Skin of body (tissue), 2 donors: ENCODE data around the gene C1QC. TPM values are rescaled to one million over a fixed set of nuclear protein-coding genes. Genes with fewer than 3 reads are reported as not detected.

Source experiments
- DNase-seq: peaks from one replicate; lab custom pipeline; 2025; lab: John Stamatoyannopoulos, UW
- total RNA-seq: library from RNA; depleted of rRNA; stranded (reverse); fragments of >200 nt; gene quantifications from one replicate; pipeline ENCODE4 v1.2.3, GENCODE V29; 2014

Gene C1QC
- 24.7 TPM for total RNA-seq

- no peak for DNase-seq
Measured at GRCh38 chr1:22643381-22643780, at the start of gene C1QC. C1QC (plus strand) TSS chr1:22643633; CDS start chr1:22644024, 391 bp downstream.

DNA sequence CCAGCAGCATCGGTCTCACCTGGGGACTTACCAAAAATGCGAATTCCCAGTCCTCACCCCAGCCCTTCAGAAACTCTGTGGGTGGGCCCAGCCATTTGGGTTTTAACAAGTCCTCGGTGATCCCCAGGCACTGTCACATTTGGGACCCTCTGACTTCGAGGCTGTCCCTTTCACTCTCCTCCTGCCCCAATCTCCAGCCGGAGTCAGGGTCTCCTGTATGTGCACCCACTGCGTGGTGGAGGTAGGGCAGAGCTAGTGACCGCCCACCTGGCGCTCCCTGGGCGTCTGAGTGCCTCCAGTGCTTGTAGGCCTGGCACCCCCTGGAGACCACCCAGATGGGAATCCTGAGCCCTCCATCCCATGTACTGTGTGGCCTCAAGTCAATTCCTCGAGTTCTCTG, 49.0 kb upstream of the C1QC start:
- DNase-seq = no peak

DNA sequence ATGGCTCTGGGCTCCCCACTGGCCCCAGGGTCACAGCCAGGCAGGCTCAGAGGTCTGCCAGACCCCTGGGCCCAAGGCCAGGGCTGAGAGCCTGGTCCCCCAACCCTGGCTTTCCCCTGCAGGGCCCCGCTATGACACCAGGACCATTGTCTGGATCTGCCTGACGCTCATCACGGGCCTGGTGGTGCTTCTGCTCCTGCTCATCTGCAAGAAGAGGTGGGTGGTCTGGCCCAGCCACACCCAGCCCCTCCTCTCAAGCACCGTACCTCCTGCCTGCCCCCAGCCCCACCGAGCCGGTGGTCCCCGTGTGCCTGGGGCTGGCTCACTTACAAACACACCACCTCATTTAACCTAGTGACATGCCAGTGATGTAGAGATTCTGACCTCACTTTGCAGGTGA, 48.3 kb upstream of the C1QC start:
- DNase-seq = no peak

- DNase-seq = no peak
Measured at GRCh38 chr1:22597301-22597965, 46.0 kb upstream of the C1QC start.

DNA sequence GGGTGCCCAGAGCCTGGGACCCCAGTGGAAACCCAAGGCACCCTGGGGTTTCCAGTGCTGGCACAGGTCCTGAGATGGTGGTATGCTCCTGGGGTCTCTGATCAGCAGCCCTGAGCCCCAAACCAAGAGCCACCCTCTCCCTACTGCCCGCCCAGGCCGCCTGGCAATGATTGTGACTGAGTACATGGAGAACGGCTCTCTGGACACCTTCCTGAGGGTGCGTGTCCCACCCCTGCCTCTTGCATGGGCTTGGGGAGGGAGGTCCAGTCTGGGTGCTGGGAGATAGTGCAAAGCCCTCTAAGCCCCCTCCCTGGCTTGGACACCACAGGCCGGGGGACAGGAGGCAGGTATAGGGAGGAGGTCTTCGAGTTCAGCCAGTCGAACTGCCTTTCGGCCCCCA, 45.4 kb upstream of the C1QC start:
- no peak for DNase-seq

GRCh38 chr1:22598736-22599135, 44.7 kb upstream of the C1QC start:
- no peak for DNase-seq

DNA sequence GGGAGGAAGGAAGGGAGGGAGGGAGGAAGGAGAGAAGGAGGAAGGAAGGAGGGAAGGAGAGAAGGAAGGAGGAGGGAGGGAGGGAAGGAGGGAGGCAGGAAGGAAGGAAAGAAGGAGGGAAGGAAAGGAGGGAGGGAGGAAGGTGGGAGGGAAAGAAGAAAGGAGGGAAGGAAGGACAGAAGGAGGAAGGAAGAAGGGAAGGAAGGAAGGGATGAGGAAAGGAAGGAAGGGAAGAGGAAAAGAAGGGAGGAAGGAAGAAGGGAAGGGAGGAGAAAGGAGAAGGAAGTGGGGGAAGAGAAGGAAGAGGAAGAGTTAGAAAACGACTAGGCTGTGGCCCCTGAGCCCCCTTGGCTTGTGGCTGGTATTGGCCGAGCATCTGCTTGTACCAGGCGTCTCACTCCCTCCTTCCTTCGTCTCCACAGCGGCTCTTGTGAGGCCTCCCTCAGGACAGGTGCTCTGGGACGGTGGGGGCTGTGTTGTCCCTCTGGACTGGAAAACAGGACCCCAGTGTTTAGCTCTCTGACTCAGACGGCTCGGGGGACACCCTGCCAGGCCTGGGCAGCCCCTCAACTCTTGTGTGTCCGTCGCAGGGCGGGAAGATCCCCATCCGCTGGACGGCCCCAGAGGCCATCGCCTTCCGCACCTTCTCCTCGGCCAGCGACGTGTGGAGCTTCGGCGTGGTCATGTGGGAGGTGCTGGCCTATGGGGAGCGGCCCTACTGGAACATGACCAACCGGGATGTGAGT, 43.2 kb upstream of the C1QC start:
- DNase-seq = no peak

GRCh38 chr1:22600817-22601605, 42.4 kb upstream of the C1QC start:
- DNase-seq = no peak

DNA sequence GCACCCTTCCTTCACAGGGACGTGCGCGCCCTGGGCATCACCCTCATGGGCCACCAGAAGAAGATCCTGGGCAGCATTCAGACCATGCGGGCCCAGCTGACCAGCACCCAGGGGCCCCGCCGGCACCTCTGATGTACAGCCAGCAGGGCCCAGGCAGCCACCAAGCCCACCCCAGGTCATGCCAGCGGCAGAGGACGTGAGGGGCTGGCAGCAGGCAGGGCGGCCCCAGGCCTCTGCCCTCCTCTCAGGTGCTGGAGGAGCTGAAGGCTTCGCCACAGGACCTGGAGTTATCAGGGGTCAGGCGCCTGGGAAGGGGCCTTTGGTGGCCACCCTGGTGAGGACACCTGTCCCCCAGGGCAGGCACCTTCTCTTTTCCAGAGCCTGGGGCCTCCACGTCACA, 41.8 kb upstream of the C1QC start:
- no peak for DNase-seq

DNA sequence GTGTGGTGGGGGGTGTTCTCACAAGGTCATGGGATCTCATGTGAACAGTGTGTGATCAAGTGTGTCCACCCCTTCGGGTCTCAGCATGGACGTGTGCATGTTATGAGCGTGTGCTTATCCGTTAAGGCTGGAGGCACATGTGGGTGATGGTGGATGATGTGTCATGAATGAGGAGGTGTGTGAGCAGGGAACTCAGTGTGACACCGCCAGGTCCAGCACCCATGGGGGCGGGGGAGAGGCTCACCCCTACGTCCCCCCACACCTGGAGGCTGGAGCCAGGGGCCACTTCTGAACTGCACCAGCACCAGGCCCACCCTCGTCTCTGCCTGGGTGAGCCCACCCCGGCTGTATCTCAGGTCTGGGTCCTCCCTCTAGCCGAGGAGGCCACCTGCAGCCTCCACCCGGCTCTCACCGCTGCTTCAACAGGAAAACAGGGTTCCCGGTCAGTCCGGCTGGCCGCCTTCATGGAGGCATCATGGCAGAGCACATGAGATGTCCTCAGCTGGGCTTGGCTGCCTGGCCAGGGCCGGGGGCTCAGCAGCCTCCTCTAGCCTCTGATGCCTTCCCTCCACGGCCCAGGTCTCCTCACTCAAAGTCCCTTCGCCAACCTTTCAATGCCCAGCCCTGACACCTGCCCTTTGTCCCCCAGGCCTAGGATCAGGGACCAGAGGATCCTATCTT, 41.2 kb upstream of the C1QC start:
- DNase-seq = no peak

- no peak for DNase-seq
Measured at GRCh38 chr1:22606161-22606560, 37.3 kb upstream of the C1QC start.

GRCh38 chr1:22607154-22607553, 36.3 kb upstream of the C1QC start:
- no peak for DNase-seq

GRCh38 chr1:22608361-22608760, 35.1 kb upstream of the C1QC start:
- no peak for DNase-seq

GRCh38 chr1:22609291-22609690, 34.1 kb upstream of the C1QC start:
- DNase-seq = no peak

DNA sequence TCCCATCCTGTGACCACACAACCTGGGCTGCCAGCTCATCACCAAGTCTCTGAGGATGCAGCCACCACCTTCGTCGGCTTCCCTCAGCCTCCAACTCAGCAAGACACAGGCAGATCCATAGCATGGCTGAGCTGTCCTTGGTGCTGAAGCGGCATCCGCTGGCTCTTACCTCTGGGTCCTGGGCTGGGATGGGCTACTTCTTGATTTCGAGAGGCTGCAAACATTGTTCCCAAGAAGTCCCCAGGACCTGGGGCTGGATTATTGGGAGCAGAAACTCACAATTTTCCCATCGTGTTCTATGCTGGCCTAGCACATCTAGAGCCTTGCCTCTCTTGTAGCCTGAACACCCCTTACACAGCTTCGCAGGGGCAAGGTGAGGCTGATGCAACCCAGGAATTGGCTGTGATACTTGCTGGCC, 31.9 kb upstream of the C1QC start:
- DNase-seq = no peak

- no peak for DNase-seq
Measured at GRCh38 chr1:22612671-22613571, 30.5 kb upstream of the C1QC start.

GRCh38 chr1:22613572-22613918, 29.9 kb upstream of the C1QC start:
- DNase-seq = no peak

DNA sequence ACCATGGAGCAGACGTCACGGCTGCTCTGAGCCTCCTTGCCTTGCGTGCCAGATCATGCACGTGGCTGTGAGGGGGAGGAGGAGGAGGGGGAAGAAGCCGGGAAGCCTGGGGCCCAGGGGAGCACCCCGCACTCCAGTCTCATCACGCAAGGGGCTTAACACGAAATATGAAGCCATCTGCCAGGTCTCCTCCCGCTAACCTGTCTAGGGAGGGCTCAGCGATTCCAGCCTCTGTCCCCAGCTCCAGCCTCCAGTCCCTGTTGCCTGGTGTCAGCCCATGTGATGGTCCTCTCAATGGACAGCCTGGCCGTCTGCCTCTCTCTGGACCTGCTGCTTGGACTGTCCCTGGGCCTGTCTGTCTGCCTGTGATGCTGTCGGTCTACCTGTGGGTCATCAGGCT, 29.5 kb upstream of the C1QC start:
- no peak for DNase-seq

- DNase-seq = no peak
Measured at GRCh38 chr1:22615886-22616285, 27.5 kb upstream of the C1QC start.

GRCh38 chr1:22616571-22616970, 26.9 kb upstream of the C1QC start:
- no peak for DNase-seq

- no peak for DNase-seq
Measured at GRCh38 chr1:22618056-22618455, 25.4 kb upstream of the C1QC start.
